Kidney epithelial cell (primary cell): ENCODE measurements around the gene DHRS12. TPM values are rescaled to one million over a fixed set of nuclear protein-coding genes. Genes with fewer than 3 reads are reported as not detected.

ENCODE experiments used
- DNase-seq: peaks from one replicate; pipeline ENCODE4 v3.0.0-alpha.2; 2010; ENCODE audit warnings: low read depth
- H3K27me3 ChIP-seq: 2 replicates; pipeline ENCODE4 v1.6.0; 2011; ENCODE audit warnings: low read length; ENCODE audit not compliant: control insufficient read depth, insufficient read depth
- H3K36me3 ChIP-seq: 2 replicates; pipeline ENCODE4 v1.5.1; 2011; ENCODE audit warnings: low read length; ENCODE audit not compliant: control insufficient read depth, insufficient read depth
- H3K4me3 ChIP-seq: 2 replicates; pipeline ENCODE4 v1.5.1; 2011; ENCODE audit warnings: low read depth, mild to moderate bottlenecking, control low read depth, low read length
- CTCF ChIP-seq: IDR thresholded peaks from 2 replicates; pipeline ENCODE4 v1.5.1; 2011; ENCODE audit warnings: mild to moderate bottlenecking, moderate library complexity, low read length, control low read depth, inconsistent platforms; ENCODE audit not compliant: insufficient read depth, poor library complexity, severe bottlenecking
- total RNA-seq: library from RNA; depleted of rRNA; stranded (reverse); fragments of >200 nt; gene quantifications from 2 replicates; pipeline ENCODE4 v1.2.3, GENCODE V29; 2015

DHRS12 gene
- total RNA-seq, 1 donor from 2014 or later = 11.7 TPM

- Histone ChIP-seq H3K36me3 (no peaks in the 10 kb centered on the region), H3K4me3 (no peak overlapping the region), H3K27me3 (peaks cover 19% of the 10 kb centered on the region)
- TF ChIP-seq CTCF = no peak
- DNase-seq = no peak
These were observed 17.6 kb upstream of the DHRS12 start for GRCh38 chr13:51821606-51822005.

- H3K36me3 ChIP-seq = no peaks in the 10 kb centered on the region
- H3K4me3 ChIP-seq = no peak overlapping the region
- H3K27me3 ChIP-seq = peaks cover 29% of the 10 kb centered on the region
- no peak for DNase-seq
- no peak for TF ChIP-seq CTCF
These were observed 16.1 kb upstream of the DHRS12 start for GRCh38 chr13:51820016-51820597.

GRCh38 chr13:51819544-51819943 lies 15.6 kb upstream of the DHRS12 start:
- Histone ChIP-seq H3K4me3 (no peak overlapping the region), H3K27me3 (peaks cover 29% of the 10 kb centered on the region), H3K36me3 (no peaks in the 10 kb centered on the region)
- TF ChIP-seq CTCF = no peak
- DNase-seq = no peak

- no peaks in the 10 kb centered on the region for H3K36me3 ChIP-seq
- no peak overlapping the region for H3K4me3 ChIP-seq
- DNase-seq = no peak
- peaks cover 29% of the 10 kb centered on the region for H3K27me3 ChIP-seq
- TF ChIP-seq CTCF = no peak
These were observed 15.0 kb upstream of the DHRS12 start for GRCh38 chr13:51818781-51819511.

- no peak for DNase-seq
- no peaks in the 10 kb centered on the region for H3K36me3 ChIP-seq
- peaks cover 29% of the 10 kb centered on the region for H3K27me3 ChIP-seq
- TF ChIP-seq CTCF = no peak
- no peak overlapping the region for H3K4me3 ChIP-seq
These were observed 14.3 kb upstream of the DHRS12 start for GRCh38 chr13:51818276-51818675.

GRCh38 chr13:51817717-51818116 lies 13.8 kb upstream of the DHRS12 start:
- TF ChIP-seq CTCF = no peak
- no peak overlapping the region for H3K4me3 ChIP-seq
- H3K27me3 ChIP-seq = peaks cover 29% of the 10 kb centered on the region
- H3K36me3 ChIP-seq = no peaks in the 10 kb centered on the region
- no peak for DNase-seq
